GM13976 (cell line): ENCODE measurements around the gene ZSCAN5A.

Source experiments
- DNase-seq: peaks from one replicate; pipeline ENCODE4 v3.0.0; 2012; ENCODE audit warnings: low spot score
- CTCF ChIP-seq: IDR thresholded peaks from 2 replicates; pipeline ENCODE4 v1.5.1; 2012; ENCODE audit warnings: borderline replicate concordance, mild to moderate bottlenecking; ENCODE audit not compliant: insufficient read depth; ENCODE audit errors: extremely low read depth, missing control alignments, control extremely low read depth
- in situ Hi-C: fragments of 300-500 bp; cut with MboI; formaldehyde crosslinking; loops from one replicate; pipeline ENCODE4 v1.12.0; 2022; ENCODE audit warnings: low sequenced_read_pairs, mixed read lengths, inconsistent platforms; ENCODE audit not compliant: unreplicated experiment

The ZSCAN5A gene

DNA sequence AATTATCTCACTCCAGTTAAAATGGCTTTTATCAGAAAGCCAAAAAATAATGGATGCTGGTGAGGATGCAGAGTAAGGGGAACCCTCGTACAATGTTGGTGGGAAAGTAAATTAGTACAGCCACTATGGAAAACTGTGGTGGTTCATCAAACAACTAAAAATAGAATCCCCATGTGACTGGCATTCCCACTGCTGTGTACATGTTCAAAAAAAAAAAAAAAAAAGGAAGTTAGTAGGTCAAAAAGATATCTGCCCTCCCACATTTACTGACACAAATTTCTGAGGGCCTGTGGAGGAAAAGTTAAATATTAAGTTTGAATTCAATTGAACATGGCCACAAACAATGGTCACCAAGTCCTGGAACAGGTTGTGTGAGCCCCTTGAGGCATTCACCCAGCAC is 9.8 kb upstream of the ZSCAN5A start:
- DNase-seq = no peak
- in situ Hi-C loops = loop anchor here (10.0 kb wide), 1 partner anchor 250 kb away; no protein-coding TSS in a partner anchor
- no peak for TF ChIP-seq CTCF

DNA sequence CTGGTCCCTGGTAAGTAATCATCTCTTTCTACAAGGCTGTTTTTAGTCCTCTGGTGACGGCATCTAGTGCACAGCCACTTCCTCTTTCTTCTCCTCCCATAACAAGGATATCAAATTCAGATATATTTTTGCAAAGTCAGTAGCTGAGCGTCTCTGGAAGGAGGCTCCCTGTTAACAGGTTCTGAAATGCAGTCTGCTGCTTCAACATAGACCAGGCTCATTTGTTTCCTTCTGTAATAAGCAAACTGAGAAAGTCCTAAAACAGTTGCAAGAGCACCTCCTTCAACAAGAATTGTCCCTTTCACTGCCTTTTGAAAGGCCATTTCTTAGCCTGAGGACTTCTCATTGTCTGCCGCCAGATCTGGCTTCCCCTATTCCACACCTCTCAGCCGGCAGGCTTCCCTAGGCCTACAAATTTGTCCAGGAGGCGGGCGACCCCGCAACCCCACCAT is 7.4 kb upstream of the ZSCAN5A start:
- no peak for TF ChIP-seq CTCF
- in situ Hi-C loops = loop anchor here (10.0 kb wide), 1 partner anchor 247 kb away; no protein-coding TSS in a partner anchor
- DNase-seq = peak; percentile 36

GRCh38 chr19:56321254-56321988 is 6.8 kb upstream of the ZSCAN5A start:
- DNase-seq = no peak
- TF ChIP-seq CTCF = no peak
- in situ Hi-C loops = loop anchor here (10.0 kb wide), 1 partner anchor 247 kb away; no protein-coding TSS in a partner anchor

GRCh38 chr19:56319991-56320390 is 5.4 kb upstream of the ZSCAN5A start:
- no peak for TF ChIP-seq CTCF
- DNase-seq = no peak
- in situ Hi-C loops = loop anchor here (10.0 kb wide), 1 partner anchor 245 kb away; no protein-coding TSS in a partner anchor

DNA sequence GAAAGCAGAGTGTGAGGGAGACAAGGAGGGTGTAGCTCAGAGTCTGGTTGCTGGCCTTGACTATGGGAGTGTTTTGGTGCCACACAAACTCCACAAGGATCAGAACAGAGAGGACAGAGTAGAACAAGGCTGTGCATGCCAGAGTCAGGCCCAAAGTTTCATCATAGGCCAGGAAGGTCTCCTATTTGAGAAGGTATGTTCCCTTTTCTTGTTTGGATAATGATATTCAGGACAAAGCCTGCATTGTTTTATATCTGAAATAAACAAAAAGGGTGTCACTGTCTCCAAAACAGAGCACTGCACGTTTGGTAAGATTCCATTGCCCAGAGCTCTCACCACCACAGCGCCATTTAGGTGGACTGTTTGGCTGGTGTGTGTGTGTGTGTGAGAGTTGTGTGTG is 3.1 kb upstream of the ZSCAN5A start:
- in situ Hi-C loops = no loop called here
- TF ChIP-seq CTCF = no peak

DNA sequence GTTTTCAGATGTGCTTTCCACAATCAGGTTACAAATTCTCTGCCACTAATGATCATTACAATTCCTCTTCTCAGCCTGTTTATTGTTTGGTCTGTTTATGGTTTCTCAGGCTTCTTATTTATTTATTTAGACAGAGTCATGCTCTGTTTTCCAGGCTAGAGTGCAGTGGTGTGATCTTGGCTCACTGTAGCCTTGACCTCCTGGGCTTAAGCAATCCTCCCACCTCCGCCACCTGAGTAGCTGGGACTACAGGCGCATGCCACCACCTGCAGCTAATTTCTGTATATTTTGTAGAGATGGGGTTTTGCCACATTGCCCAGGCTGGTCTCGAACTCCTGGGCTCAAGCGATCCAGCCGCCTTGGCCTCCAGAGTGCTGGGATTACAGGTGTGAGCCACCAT is 2.1 kb upstream of the ZSCAN5A start:
- DNase-seq = no peak
- TF ChIP-seq CTCF = no peak
- in situ Hi-C loops = no loop called here

More for the DNA sequence above, 3.1 kb upstream of the ZSCAN5A start:
- DNase-seq = no peak
